Neuronal stem cell (in vitro differentiated cells): Measurements from ENCODE around the gene RBP5.

Experiments
- DNase-seq: peaks from one replicate; pipeline ENCODE4 v3.0.0-alpha.2; 2013; ENCODE audit warnings: low spot score
- H2AFZ ChIP-seq: one replicate; pipeline ENCODE4 v1.6.1; 2013; ENCODE audit warnings: mild to moderate bottlenecking, low read length, inconsistent platforms
- H2AK5ac ChIP-seq: 2 replicates; pipeline ENCODE4 v1.6.1; 2013; ENCODE audit warnings: low read depth, mild to moderate bottlenecking, inconsistent platforms, low read length, moderate library complexity, mixed read lengths
- H2BK120ac ChIP-seq: 2 replicates; pipeline ENCODE4 v1.6.1; 2013; ENCODE audit warnings: low read depth, mild to moderate bottlenecking, inconsistent platforms, low read length, moderate library complexity, mixed read lengths
- H2BK12ac ChIP-seq: one replicate; pipeline ENCODE4 v1.6.1; 2013; ENCODE audit warnings: low read length, inconsistent platforms
- H2BK15ac ChIP-seq: 2 replicates; pipeline ENCODE4 v1.6.1; 2013; ENCODE audit warnings: mild to moderate bottlenecking, low read length, inconsistent platforms, mixed read lengths
- H2BK5ac ChIP-seq: one replicate; pipeline ENCODE4 v1.6.1; 2013; ENCODE audit warnings: inconsistent platforms, mild to moderate bottlenecking, low read length, moderate library complexity
- H3K14ac ChIP-seq: one replicate; pipeline ENCODE4 v1.6.1; 2013; ENCODE audit warnings: low read length, inconsistent platforms
- H3K18ac ChIP-seq: 2 replicates; pipeline ENCODE4 v1.6.1; 2013; ENCODE audit warnings: low read length, inconsistent platforms
- H3K23ac ChIP-seq: 2 replicates; pipeline ENCODE4 v1.6.1; 2013; ENCODE audit warnings: low read depth, mild to moderate bottlenecking, mixed read lengths, low read length, inconsistent platforms; ENCODE audit not compliant: poor library complexity
- H3K27ac ChIP-seq: replicated peaks from 3 replicates; pipeline ENCODE4 v1.5.1; 2013; ENCODE audit warnings: low read length, inconsistent platforms
- H3K27me3 ChIP-seq, 3 experiments: 2 replicates each; pipeline ENCODE4 v1.6.1; 2013; ENCODE audit warnings: low read length in 3 of 3, mild to moderate bottlenecking in 2 of 3, inconsistent platforms in 1 of 3, low read depth in 1 of 3, mixed read lengths in 1 of 3, moderate library complexity in 1 of 3; ENCODE audit not compliant: control insufficient read depth in 3 of 3, insufficient read depth in 3 of 3
- H3K36me3 ChIP-seq, 2 donors: replicated peaks in 1 of 2; 2 replicates each; pipeline ENCODE4 v1.6.1; 2013; ENCODE audit warnings: low read length in 2 of 2; ENCODE audit not compliant: control insufficient read depth in 2 of 2, insufficient read depth in 2 of 2
- H3K4ac ChIP-seq: 2 replicates; pipeline ENCODE4 v1.6.1; 2013; ENCODE audit warnings: inconsistent platforms, mild to moderate bottlenecking, low read length, moderate library complexity
- H3K4me1 ChIP-seq, 2 donors: 1 replicate in 1 of 2; 2 replicates in 1 of 2; pipeline ENCODE4 v1.6.1; 2013; ENCODE audit warnings: low read length in 2 of 2, low read depth in 1 of 2; ENCODE audit not compliant: control insufficient read depth in 2 of 2, insufficient read depth in 1 of 2
- H3K4me2 ChIP-seq: one replicate; pipeline ENCODE4 v1.6.1; 2013; ENCODE audit warnings: mild to moderate bottlenecking, low read length, inconsistent platforms; ENCODE audit not compliant: insufficient read depth, poor library complexity, severe bottlenecking
- H3K4me3 ChIP-seq, 2 donors: 2 replicates each; pipeline ENCODE4 v1.5.1; 2013; ENCODE audit warnings: low read length in 2 of 2, mild to moderate bottlenecking in 2 of 2, inconsistent platforms in 1 of 2, moderate library complexity in 1 of 2
- H3K79me1 ChIP-seq: one replicate; pipeline ENCODE4 v1.6.1; 2013; ENCODE audit warnings: low read depth, mild to moderate bottlenecking, inconsistent platforms, low read length, moderate library complexity
- H3K9ac ChIP-seq: one replicate; pipeline ENCODE4 v1.6.1; 2013; ENCODE audit warnings: mild to moderate bottlenecking, low read depth, low read length, inconsistent platforms; ENCODE audit not compliant: poor library complexity
- H3K9me3 ChIP-seq, 2 donors: replicated peaks in 1 of 2; 2 replicates each; pipeline versions ENCODE3 to v1.6.1; 2013; ENCODE audit warnings: low read length in 2 of 2, mild to moderate bottlenecking in 2 of 2, inconsistent platforms in 1 of 2, low read depth in 1 of 2, mixed read lengths in 1 of 2, moderate library complexity in 1 of 2; ENCODE audit not compliant: control insufficient read depth in 2 of 2, insufficient read depth in 1 of 2
- H4K8ac ChIP-seq: one replicate; pipeline ENCODE4 v1.6.1; 2013; ENCODE audit warnings: low read depth, mild to moderate bottlenecking, inconsistent platforms, low read length, moderate library complexity
- H4K91ac ChIP-seq: one replicate; pipeline ENCODE4 v1.6.1; 2013; ENCODE audit warnings: low read length, low read depth, mild to moderate bottlenecking, inconsistent platforms; ENCODE audit not compliant: poor library complexity
- WGBS, 2 donors: extraction: QIAGEN DNeasy Blood & Tissue Kit; methylation state at CpG; one replicate each; pipeline ENCODE4 v1.1.7; 2013; ENCODE audit warnings: missing lambda C conversion rate in 2 of 2, mixed read lengths in 1 of 2; ENCODE audit not compliant: insufficient read length in 2 of 2, insufficient replicate concordance in 1 of 2; ENCODE audit errors: extremely low coverage in 2 of 2; 5-methylcytosine and 5-hydroxymethylcytosine counted together

Gene RBP5

GRCh38 chr12:7076493-7076892, 52.2 kb downstream of the RBP5 start:
- Histone ChIP-seq H2BK120ac (no peak overlapping the region), H3K4me3 (no peak overlapping the region), H4K91ac (no peak overlapping the region), H3K27ac (no peak overlapping the region), H2BK12ac (no peak overlapping the region), H2BK15ac (no peak overlapping the region), H3K79me1 (no peaks in the 10 kb centered on the region), H4K8ac (no peak overlapping the region), H3K36me3 (peaks cover 0 to 2% of the 10 kb centered on the region in 2 donors), H3K27me3 (peaks cover 0 to 3% (median 0%) of the 10 kb centered on the region in 3 experiments), H2AK5ac (no peak overlapping the region), H3K18ac (no peak overlapping the region), H3K4me2 (no peak overlapping the region), H3K23ac (no peak overlapping the region), H3K9me3 (peaks cover 0 to 2% of the 10 kb centered on the region in 2 donors), H3K4ac (no peak overlapping the region), H2BK5ac (no peak overlapping the region), H3K9ac (no peak overlapping the region), H3K14ac (no peak overlapping the region), H3K4me1 (no peaks in the 10 kb centered on the region), H2AFZ (no peak overlapping the region)
- no CpG with 5 or more reads among the region's 4 CpGs for WGBS, 2 donors
- no peak for DNase-seq

GRCh38 chr12:7075939-7076338, 52.8 kb downstream of the RBP5 start:
- Histone ChIP-seq H3K4me3 (no peak overlapping the region), H3K79me1 (no peaks in the 10 kb centered on the region), H2AK5ac (no peak overlapping the region), H3K27ac (no peak overlapping the region), H2BK120ac (no peak overlapping the region), H3K27me3 (peaks cover 0 to 3% (median 0%) of the 10 kb centered on the region in 3 experiments), H3K36me3 (peaks cover 0 to 2% of the 10 kb centered on the region in 2 donors), H2BK5ac (no peak overlapping the region), H3K4me2 (no peak overlapping the region), H3K18ac (no peak overlapping the region), H3K4me1 (no peaks in the 10 kb centered on the region), H3K14ac (no peak overlapping the region), H3K9me3 (peaks cover 0 to 2% of the 10 kb centered on the region in 2 donors), H4K8ac (no peak overlapping the region), H2BK15ac (no peak overlapping the region), H3K4ac (no peak overlapping the region), H2BK12ac (no peak overlapping the region), H4K91ac (no peak overlapping the region), H3K9ac (no peak overlapping the region), H2AFZ (no peak overlapping the region), H3K23ac (no peak overlapping the region)
- WGBS, 2 donors, result no CpG with 5 or more reads among the region's 3 CpGs
- DNase-seq, result no peak

DNA sequence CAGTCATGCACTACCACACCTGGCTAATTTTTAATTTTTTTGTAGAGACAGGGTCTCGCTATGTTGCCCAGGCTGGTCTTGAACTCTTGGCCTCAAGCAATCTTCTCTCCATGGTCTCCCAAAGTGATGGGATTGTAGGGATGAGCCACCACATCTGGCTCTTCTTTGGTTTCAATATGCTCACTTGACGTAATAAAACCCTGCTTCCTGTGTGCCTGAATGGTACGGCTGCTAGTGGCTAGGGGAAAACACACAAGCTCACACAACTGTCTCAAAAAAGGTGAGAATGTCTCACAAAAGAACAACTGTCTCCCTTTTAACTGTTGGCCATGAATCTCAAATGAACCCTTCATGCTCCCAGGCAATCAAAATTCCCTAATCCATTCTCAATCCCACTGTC, 53.2 kb downstream of the RBP5 start:
- no CpG with 5 or more reads among the region's 3 CpGs for WGBS, 2 donors
- Histone ChIP-seq H2BK120ac (no peak overlapping the region), H3K4me3 (no peak overlapping the region), H3K4ac (no peak overlapping the region), H3K4me1 (no peaks in the 10 kb centered on the region), H2BK12ac (no peak overlapping the region), H4K8ac (no peak overlapping the region), H2BK5ac (no peak overlapping the region), H3K36me3 (no peaks in the 10 kb centered on the region), H3K9ac (no peak overlapping the region), H3K23ac (no peak overlapping the region), H4K91ac (no peak overlapping the region), H3K18ac (no peak overlapping the region), H3K27me3 (peaks cover 0 to 3% (median 0%) of the 10 kb centered on the region in 3 experiments), H3K4me2 (no peak overlapping the region), H2BK15ac (no peak overlapping the region), H3K27ac (no peak overlapping the region), H3K14ac (no peak overlapping the region), H2AK5ac (no peak overlapping the region), H3K9me3 (no peaks in the 10 kb centered on the region), H3K79me1 (no peaks in the 10 kb centered on the region), H2AFZ (no peak overlapping the region)
- no peak for DNase-seq

DNA sequence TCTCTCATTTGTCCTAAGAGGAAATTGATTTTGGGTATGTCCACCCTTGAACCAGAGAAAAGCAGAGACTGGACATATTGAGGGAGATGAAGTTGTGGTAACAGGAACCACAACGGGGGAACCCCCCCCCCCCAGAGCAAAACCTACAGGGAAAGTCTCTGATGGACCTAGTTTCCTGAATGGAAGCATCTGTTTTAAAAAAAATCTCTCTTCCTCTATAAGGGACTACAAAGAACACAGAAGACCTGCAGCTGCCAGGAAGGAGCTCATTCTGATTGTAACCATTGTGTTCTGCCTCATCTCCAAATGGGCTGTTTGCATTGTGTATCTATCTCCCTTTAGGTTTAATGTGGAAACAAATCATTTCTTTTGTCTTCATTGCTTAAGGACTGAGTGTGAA, 54.7 kb downstream of the RBP5 start:
- H3K79me1 ChIP-seq, result no peaks in the 10 kb centered on the region
- no peak overlapping the region for H2BK120ac ChIP-seq
- WGBS, 2 donors, result no CpG with 5 or more reads among the region's 1 CpG
- H3K27ac ChIP-seq, result no peak overlapping the region
- H4K91ac ChIP-seq, result no peak overlapping the region
- DNase-seq, result no peak
- no peak overlapping the region for H3K4me3 ChIP-seq
- H4K8ac ChIP-seq, result no peak overlapping the region
- no peaks in the 10 kb centered on the region for H3K36me3 ChIP-seq
- no peak overlapping the region for H2AK5ac ChIP-seq
- H3K9me3 ChIP-seq, result no peaks in the 10 kb centered on the region
- no peaks in the 10 kb centered on the region for H3K4me1 ChIP-seq
- no peak overlapping the region for H3K9ac ChIP-seq
- no peak overlapping the region for H2AFZ ChIP-seq
- H2BK12ac ChIP-seq, result no peak overlapping the region
- no peak overlapping the region for H3K4ac ChIP-seq
- no peak overlapping the region for H3K4me2 ChIP-seq
- H3K23ac ChIP-seq, result no peak overlapping the region
- H2BK15ac ChIP-seq, result no peak overlapping the region
- H2BK5ac ChIP-seq, result no peak overlapping the region
- no peak overlapping the region for H3K14ac ChIP-seq
- peaks cover 0 to 3% (median 0%) of the 10 kb centered on the region in 3 experiments for H3K27me3 ChIP-seq
- no peak overlapping the region for H3K18ac ChIP-seq
